CD8-positive, alpha-beta memory T cell (primary cell): ENCODE data around the gene IRAK4. TPM values are rescaled to one million over a fixed set of nuclear protein-coding genes. Genes with fewer than 3 reads are reported as not detected.

Experiments used
- CTCF ChIA-PET: fragments of 350-600 bp; sonication (Branson Sonifier 250); formaldehyde crosslinking; loops from one replicate; lab custom pipeline; 2021; ENCODE audit warnings: antibody characterized with exemption; lab: Charles Lee
- POLR2A ChIA-PET: fragments of 350-600 bp; sonication (Branson Sonifier 250); formaldehyde crosslinking; loops from one replicate; lab custom pipeline; 2021; ENCODE audit warnings: antibody characterized with exemption; lab: Charles Lee
- DNase-seq, 5 donors: peaks; one replicate each; pipeline versions ENCODE4 v3.0.0 to v3.0.0-alpha.2; 2020 to 2022; ENCODE audit warnings: mixed read lengths in 1 of 5
- H3K27ac ChIP-seq: one replicate; pipeline ENCODE4 v1.7.0; 2013; ENCODE audit warnings: low read depth, mild to moderate bottlenecking, low read length, moderate library complexity
- H3K27me3 ChIP-seq: 2 replicates; pipeline ENCODE4 v1.7.0; 2013; ENCODE audit warnings: low read length, mild to moderate bottlenecking; ENCODE audit not compliant: insufficient read depth, poor library complexity, severe bottlenecking
- H3K36me3 ChIP-seq: 2 replicates; pipeline ENCODE4 v1.7.0; 2013; ENCODE audit warnings: mild to moderate bottlenecking, low read length, moderate library complexity; ENCODE audit not compliant: insufficient read depth
- H3K4me1 ChIP-seq: 2 replicates; pipeline ENCODE4 v1.7.0; 2013; ENCODE audit warnings: mild to moderate bottlenecking, low read length, moderate library complexity; ENCODE audit not compliant: insufficient read depth
- H3K4me3 ChIP-seq: 2 replicates; pipeline ENCODE4 v1.7.0; 2013; ENCODE audit warnings: mild to moderate bottlenecking, low read length
- H3K9me3 ChIP-seq: 2 replicates; pipeline ENCODE4 v1.7.0; 2013; ENCODE audit warnings: mild to moderate bottlenecking, low read length
- H3K27ac Mint-ChIP-seq, 8 donors: one replicate each; pipeline ENCODE4 v1.8.0; 2020 to 2021; ENCODE audit warnings: mixed read lengths in 8 of 8, mild to moderate bottlenecking in 6 of 8, inconsistent platforms in 3 of 8, moderate library complexity in 3 of 8
- H3K27me3 Mint-ChIP-seq, 2 donors: one replicate each; pipeline ENCODE4 v1.8.0; 2020 to 2021; ENCODE audit warnings: mixed read lengths in 2 of 2, mild to moderate bottlenecking in 1 of 2, moderate library complexity in 1 of 2
- H3K36me3 Mint-ChIP-seq, 3 donors: one replicate each; pipeline ENCODE4 v1.8.0; 2020 to 2021; ENCODE audit warnings: mixed read lengths in 3 of 3, inconsistent platforms in 1 of 3, mild to moderate bottlenecking in 1 of 3
- H3K4me1 Mint-ChIP-seq, 3 donors: one replicate each; pipeline ENCODE4 v1.8.0; 2020 to 2021; ENCODE audit warnings: mixed read lengths in 3 of 3, inconsistent platforms in 1 of 3, mild to moderate bottlenecking in 1 of 3
- H3K4me3 Mint-ChIP-seq, 7 donors: one replicate each; pipeline ENCODE4 v1.8.0; 2020 to 2021; ENCODE audit warnings: mixed read lengths in 7 of 7, mild to moderate bottlenecking in 6 of 7, moderate library complexity in 4 of 7, inconsistent platforms in 2 of 7
- H3K9me3 Mint-ChIP-seq, 5 donors: one replicate each; pipeline ENCODE4 v1.8.0; 2020 to 2022; ENCODE audit warnings: mixed read lengths in 5 of 5, mild to moderate bottlenecking in 3 of 5, moderate library complexity in 2 of 5, inconsistent platforms in 1 of 5
- polyA plus RNA-seq: library from polyadenylated mRNA; unstranded; fragments of 300-500 nt; fragmentation: Illumina TruSeq; gene quantifications from one replicate; pipeline ENCODE4 v1.2.3, GENCODE V29; 2021
- total RNA-seq, 2 experiments: library from RNA; stranded (reverse); gene quantifications; one replicate each; pipeline ENCODE4 v1.2.3, GENCODE V29; 2021

The IRAK4 gene
- total and polyA plus RNA-seq, 3 experiments from 2014 or later, result 23.6 to 27.3 (median 25.7) TPM

GRCh38 chr12:43754015-43754414, 4.7 kb upstream of the IRAK4 start:
- no peak overlapping the region for H3K4me3 ChIP-seq
- peaks cover 3% of the 10 kb centered on the region for H3K36me3 ChIP-seq
- peaks cover 0 to under 1% of the 10 kb centered on the region in 2 donors for H3K27me3 Mint-ChIP-seq
- H3K27ac ChIP-seq, result no peak overlapping the region
- peaks cover 55 to 80% (median 79%) of the 10 kb centered on the region in 3 donors for H3K4me1 Mint-ChIP-seq
- ChIA-PET CTCF (interaction anchor here (0.9 kb wide), 1 partner anchor 127 kb away, joined by 3 read pairs; no protein-coding TSS in a partner anchor), POLR2A (no interaction called here)
- H3K9me3 ChIP-seq, result no peaks in the 10 kb centered on the region
- no peak overlapping the region for H3K27ac Mint-ChIP-seq
- H3K4me3 Mint-ChIP-seq, result peak overlapping the region in 1 of 7 donors; percentile 8
- peaks cover 0 to 4% (median 0%) of the 10 kb centered on the region in 5 donors for H3K9me3 Mint-ChIP-seq
- DNase-seq, result no peak
- H3K27me3 ChIP-seq, result no peaks in the 10 kb centered on the region
- peaks cover 16 to 45% (median 28%) of the 10 kb centered on the region in 3 donors for H3K36me3 Mint-ChIP-seq
- H3K4me1 ChIP-seq, result peaks cover 11% of the 10 kb centered on the region

- H3K27ac Mint-ChIP-seq, result peak overlapping the region; percentile 98 to 100 (median 99)
- DNase-seq, result no peak
- POLR2A ChIA-PET, result interaction anchor here (1.7 to 2.4 kb wide), 2 partner anchors 48 to 77 kb away, joined by 8 to 30 read pairs; partner anchors contain the start of genes TMEM117 and TWF1
- H3K9me3 ChIP-seq, result no peaks in the 10 kb centered on the region
- H3K4me3 Mint-ChIP-seq, result peak overlapping the region; percentile 94 to 99 (median 98)
- peaks cover 75 to 92% (median 89%) of the 10 kb centered on the region in 3 donors for H3K4me1 Mint-ChIP-seq
- peaks cover 3% of the 10 kb centered on the region for H3K36me3 ChIP-seq
- CTCF ChIA-PET, result interaction anchor here (1.0 to 2.3 kb wide), 6 partner anchors 9 to 124 kb away, joined by 3 to 15 read pairs (median 4); partner anchors contain the start of gene TWF1
- no peaks in the 10 kb centered on the region for H3K9me3 Mint-ChIP-seq
- no peaks in the 10 kb centered on the region for H3K27me3 ChIP-seq
- peak overlapping the region; percentile 63 for H3K4me3 ChIP-seq
- peaks cover 8 to 32% (median 12%) of the 10 kb centered on the region in 3 donors for H3K36me3 Mint-ChIP-seq
- H3K27me3 Mint-ChIP-seq, result peaks cover 0 to 2% of the 10 kb centered on the region in 2 donors
- peak overlapping the region; percentile 93 for H3K27ac ChIP-seq
- peaks cover 46% of the 10 kb centered on the region for H3K4me1 ChIP-seq
These were observed 464 bp upstream of the IRAK4 start for GRCh38 chr12:43758247-43758727.

GRCh38 chr12:43760396-43760795, 1.6 kb downstream of the IRAK4 start:
- peaks cover 72 to 86% (median 84%) of the 10 kb centered on the region in 3 donors for H3K4me1 Mint-ChIP-seq
- no peak overlapping the region for H3K27ac ChIP-seq

GRCh38 chr12:43761500-43761899, 2.7 kb downstream of the IRAK4 start:
- ChIA-PET POLR2A (no interaction called here), CTCF (no interaction called here)
- H3K4me3 Mint-ChIP-seq, result peak overlapping the region; percentile 49 to 78 (median 66)
- Histone ChIP-seq H3K27ac (no peak overlapping the region), H3K4me3 (no peak overlapping the region), H3K9me3 (no peaks in the 10 kb centered on the region), H3K27me3 (no peaks in the 10 kb centered on the region), H3K4me1 (peaks cover 46% of the 10 kb centered on the region), H3K36me3 (no peaks in the 10 kb centered on the region)
- H3K4me1 Mint-ChIP-seq, result peaks cover 63 to 75% (median 73%) of the 10 kb centered on the region in 3 donors
- H3K36me3 Mint-ChIP-seq, result peaks cover 0 to 30% (median 4%) of the 10 kb centered on the region in 3 donors
- H3K27ac Mint-ChIP-seq, result peak overlapping the region; percentile 18 to 87 (median 54)
- H3K27me3 Mint-ChIP-seq, result peaks cover 0 to 2% of the 10 kb centered on the region in 2 donors
- no peak for DNase-seq
- no peaks in the 10 kb centered on the region for H3K9me3 Mint-ChIP-seq

More at GRCh38 chr12:43760396-43760795, 1.6 kb downstream of the IRAK4 start:
- Histone ChIP-seq H3K9me3 (no peaks in the 10 kb centered on the region), H3K4me1 (peaks cover 46% of the 10 kb centered on the region), H3K4me3 (peak overlapping the region; percentile 63), H3K36me3 (no peaks in the 10 kb centered on the region), H3K27me3 (no peaks in the 10 kb centered on the region)
- Mint-ChIP-seq H3K9me3 (no peaks in the 10 kb centered on the region), H3K36me3 (peaks cover 0 to 30% (median 4%) of the 10 kb centered on the region in 3 donors), H3K27me3 (peaks cover 0 to 2% of the 10 kb centered on the region in 2 donors), H3K4me3 (peak overlapping the region; percentile 94 to 99 (median 98)), H3K27ac (peak overlapping the region; percentile 87 to 100 (median 99))
- CTCF ChIA-PET, result no interaction called here
- DNase-seq, result no peak
- POLR2A ChIA-PET, result interaction anchor here (0.9 to 1.4 kb wide), 2 partner anchors 19 to 33 kb away, joined by 3 read pairs; no protein-coding TSS in a partner anchor

GRCh38 chr12:43762596-43762995, 3.8 kb downstream of the IRAK4 start:
- Mint-ChIP-seq H3K27ac (peak overlapping the region in 6 of 8 donors; percentile 19 to 87 (median 48)), H3K36me3 (peaks cover 0 to 30% (median 4%) of the 10 kb centered on the region in 3 donors), H3K27me3 (peaks cover 0 to 2% of the 10 kb centered on the region in 2 donors), H3K4me1 (peaks cover 56 to 67% (median 63%) of the 10 kb centered on the region in 3 donors), H3K9me3 (no peaks in the 10 kb centered on the region), H3K4me3 (peak overlapping the region in 3 of 7 donors; percentile 20 to 48 (median 25))
- H3K27ac ChIP-seq, result no peak overlapping the region
- H3K4me1 ChIP-seq, result peaks cover 42% of the 10 kb centered on the region
- H3K36me3 ChIP-seq, result no peaks in the 10 kb centered on the region
- POLR2A ChIA-PET, result no interaction called here
- no peak for DNase-seq
- CTCF ChIA-PET, result no interaction called here
- no peaks in the 10 kb centered on the region for H3K27me3 ChIP-seq
- H3K4me3 ChIP-seq, result no peak overlapping the region
- H3K9me3 ChIP-seq, result no peaks in the 10 kb centered on the region

- no peaks in the 10 kb centered on the region for H3K9me3 Mint-ChIP-seq
- no peaks in the 10 kb centered on the region for H3K36me3 ChIP-seq
- no peak overlapping the region for H3K27ac ChIP-seq
- peaks cover 0 to 37% (median 7%) of the 10 kb centered on the region in 3 donors for H3K36me3 Mint-ChIP-seq
- peaks cover 0 to 2% of the 10 kb centered on the region in 2 donors for H3K27me3 Mint-ChIP-seq
- H3K4me3 Mint-ChIP-seq, result peak overlapping the region in 1 of 7 donors; percentile 43
- H3K9me3 ChIP-seq, result no peaks in the 10 kb centered on the region
- peak overlapping the region in 1 of 8 donors; percentile 85 for H3K27ac Mint-ChIP-seq
- H3K4me1 ChIP-seq, result peaks cover 35% of the 10 kb centered on the region
- ChIA-PET POLR2A (no interaction called here), CTCF (no interaction called here)
- H3K4me3 ChIP-seq, result no peak overlapping the region
- no peak for DNase-seq
- H3K27me3 ChIP-seq, result no peaks in the 10 kb centered on the region
- peaks cover 47 to 56% (median 55%) of the 10 kb centered on the region in 3 donors for H3K4me1 Mint-ChIP-seq
These were observed 5.0 kb downstream of the IRAK4 start for GRCh38 chr12:43763769-43764168.

GRCh38 chr12:43764528-43764927, 5.8 kb downstream of the IRAK4 start:
- H3K36me3 Mint-ChIP-seq, result peaks cover 0 to 38% (median 9%) of the 10 kb centered on the region in 3 donors
- no peak for DNase-seq
- H3K4me1 Mint-ChIP-seq, result peaks cover 46 to 54% (median 52%) of the 10 kb centered on the region in 3 donors
- H3K4me3 Mint-ChIP-seq, result no peak overlapping the region
- H3K27ac Mint-ChIP-seq, result no peak overlapping the region
- POLR2A ChIA-PET, result no interaction called here
- Histone ChIP-seq H3K36me3 (no peaks in the 10 kb centered on the region), H3K9me3 (no peaks in the 10 kb centered on the region), H3K27ac (no peak overlapping the region), H3K27me3 (no peaks in the 10 kb centered on the region), H3K4me1 (peaks cover 35% of the 10 kb centered on the region), H3K4me3 (no peak overlapping the region)
- H3K9me3 Mint-ChIP-seq, result no peaks in the 10 kb centered on the region
- no peaks in the 10 kb centered on the region for H3K27me3 Mint-ChIP-seq
- CTCF ChIA-PET, result no interaction called here

GRCh38 chr12:43766291-43766690, 7.5 kb downstream of the IRAK4 start:
- H3K4me3 Mint-ChIP-seq, result no peak overlapping the region
- peaks cover 12% of the 10 kb centered on the region for H3K36me3 ChIP-seq
- H3K27ac Mint-ChIP-seq, result no peak overlapping the region
- CTCF ChIA-PET, result no interaction called here
- DNase-seq, result no peak
- H3K36me3 Mint-ChIP-seq, result peaks cover 9 to 48% (median 18%) of the 10 kb centered on the region in 3 donors
- peaks cover 19% of the 10 kb centered on the region for H3K4me1 ChIP-seq
- no peaks in the 10 kb centered on the region for H3K27me3 ChIP-seq
- H3K9me3 ChIP-seq, result no peaks in the 10 kb centered on the region
- no peak overlapping the region for H3K27ac ChIP-seq
- H3K4me3 ChIP-seq, result no peak overlapping the region
- peaks cover 38 to 53% (median 48%) of the 10 kb centered on the region in 3 donors for H3K4me1 Mint-ChIP-seq
- H3K9me3 Mint-ChIP-seq, result no peaks in the 10 kb centered on the region
- H3K27me3 Mint-ChIP-seq, result no peaks in the 10 kb centered on the region
- POLR2A ChIA-PET, result no interaction called here
